IMR-90 (cell line): Measurements from ENCODE around the gene PRELID3B. TPM values are rescaled to one million over a fixed set of nuclear protein-coding genes. Genes with fewer than 3 reads are reported as not detected.

ENCODE experiments used
- ATAC-seq: fragments of 200-7000 bp; cut with Tn5 transposase; 2 replicates; pipeline ENCODE4 v1.9.1; 2020; ENCODE audit warnings: low read depth, mild to moderate bottlenecking, moderate library complexity
- BruUV-seq: library from RNA; stranded (reverse); fragments of 400-500 nt; replicated peaks from 2 replicates; lab custom pipeline; 2021; lab: Mats Ljungman, UMichigan
- CTCF ChIA-PET: fragments of 300-600 bp; formaldehyde crosslinking; extraction: SDS; loops from one replicate; lab custom pipeline; 2021; ENCODE audit warnings: antibody characterized with exemption; lab: Yijun Ruan, JAX
- POLR2A ChIA-PET: fragments of 300-600 bp; sonication (Branson Sonifier 250); formaldehyde crosslinking; loops from one replicate; lab custom pipeline; 2022; ENCODE audit warnings: antibody characterized with exemption; ENCODE audit not compliant: unreplicated experiment; lab: Charles Lee
- DNase-seq: peaks from one replicate; pipeline ENCODE4 v3.0.0; 2013
- H2AFZ ChIP-seq: replicated peaks from 2 replicates; pipeline ENCODE3; 2013; ENCODE audit warnings: low read length, mild to moderate bottlenecking; ENCODE audit not compliant: poor library complexity
- H2AK5ac ChIP-seq: 2 replicates; pipeline ENCODE4 v1.6.1; 2013; ENCODE audit warnings: low read depth, low read length, inconsistent platforms
- H2AK9ac ChIP-seq: replicated peaks from 2 replicates; pipeline ENCODE3; 2013; ENCODE audit warnings: mild to moderate bottlenecking, low read depth, low read length, moderate library complexity; ENCODE audit not compliant: poor library complexity
- H2BK120ac ChIP-seq: 2 replicates; pipeline ENCODE4 v1.6.1; 2013; ENCODE audit warnings: low read depth, low read length, inconsistent platforms
- H2BK15ac ChIP-seq: 3 replicates; pipeline ENCODE4 v1.6.1; 2013; ENCODE audit warnings: low read depth, low read length, inconsistent platforms
- H2BK20ac ChIP-seq: 2 replicates; pipeline ENCODE4 v1.6.1; 2013; ENCODE audit warnings: low read depth, mild to moderate bottlenecking, inconsistent platforms, low read length, moderate library complexity
- H2BK5ac ChIP-seq: 2 replicates; pipeline ENCODE4 v1.6.1; 2013; ENCODE audit warnings: mild to moderate bottlenecking, low read depth, low read length, inconsistent platforms; ENCODE audit not compliant: poor library complexity, severe bottlenecking
- H3K14ac ChIP-seq: replicated peaks from 2 replicates; pipeline ENCODE4 v1.6.1; 2013; ENCODE audit warnings: low read depth, low read length, inconsistent platforms
- H3K18ac ChIP-seq: 2 replicates; pipeline ENCODE4 v1.6.1; 2013; ENCODE audit warnings: low read depth, low read length, control low read depth
- H3K23ac ChIP-seq: 2 replicates; pipeline ENCODE4 v1.6.1; 2013; ENCODE audit warnings: low read depth, low read length, inconsistent platforms
- H3K27ac ChIP-seq: 2 replicates; pipeline ENCODE4 v1.5.1; 2013; ENCODE audit warnings: mild to moderate bottlenecking, control low read depth, low read length; ENCODE audit not compliant: insufficient read depth
- H3K27me3 ChIP-seq: 2 replicates; pipeline ENCODE4 v1.6.1; 2013; ENCODE audit warnings: low read length; ENCODE audit not compliant: control insufficient read depth, insufficient read depth
- H3K36me3 ChIP-seq: 2 replicates; pipeline ENCODE4 v1.6.1; 2013; ENCODE audit warnings: low read length, mixed read lengths; ENCODE audit not compliant: control insufficient read depth, insufficient read depth
- H3K4ac ChIP-seq: 2 replicates; pipeline ENCODE4 v1.6.1; 2013; ENCODE audit warnings: low read depth, low read length, inconsistent platforms
- H3K4me1 ChIP-seq: 2 replicates; pipeline ENCODE4 v1.6.1; 2013; ENCODE audit warnings: low read length, mixed read lengths; ENCODE audit not compliant: control insufficient read depth, insufficient read depth
- H3K4me2 ChIP-seq: 2 replicates; pipeline ENCODE4 v1.6.1; 2013; ENCODE audit warnings: low read depth, mild to moderate bottlenecking, control low read depth, low read length, moderate library complexity
- H3K4me3 ChIP-seq: 2 replicates; pipeline ENCODE4 v1.5.1; 2013; ENCODE audit warnings: low read depth, mild to moderate bottlenecking, control low read depth, low read length, moderate library complexity; ENCODE audit not compliant: insufficient read depth
- H3K56ac ChIP-seq: 2 replicates; pipeline ENCODE4 v1.6.1; 2013; ENCODE audit warnings: low read length, inconsistent platforms; ENCODE audit not compliant: insufficient read depth; ENCODE audit errors: extremely low read depth
- H3K79me1 ChIP-seq, 2 experiments: 2 replicates each; pipeline ENCODE4 v1.6.1; 2013; ENCODE audit warnings: low read length in 2 of 2, inconsistent platforms in 1 of 2, low read depth in 1 of 2
- H3K9ac ChIP-seq: 2 replicates; pipeline ENCODE4 v1.6.1; 2013; ENCODE audit warnings: low read depth, low read length, control low read depth
- H3K9me1 ChIP-seq: 2 replicates; pipeline ENCODE4 v1.6.1; 2013; ENCODE audit warnings: low read length, inconsistent platforms; ENCODE audit not compliant: insufficient read depth
- H3K9me3 ChIP-seq: 2 replicates; pipeline ENCODE4 v1.6.1; 2013; ENCODE audit warnings: low read length; ENCODE audit not compliant: control insufficient read depth, insufficient read depth
- H4K20me1 ChIP-seq: 2 replicates; pipeline ENCODE4 v1.6.1; 2013; ENCODE audit warnings: low read length, inconsistent platforms; ENCODE audit not compliant: insufficient read depth
- H4K5ac ChIP-seq: 2 replicates; pipeline ENCODE4 v1.6.1; 2013; ENCODE audit warnings: mild to moderate bottlenecking, low read depth, low read length, control low read depth
- H4K8ac ChIP-seq, 2 experiments: 2 replicates each; pipeline ENCODE4 v1.6.1; 2013; ENCODE audit warnings: low read depth in 2 of 2, low read length in 2 of 2, control low read depth in 1 of 2, inconsistent platforms in 1 of 2
- H4K91ac ChIP-seq: 2 replicates; pipeline ENCODE4 v1.6.1; 2013; ENCODE audit warnings: low read depth, low read length, inconsistent platforms; ENCODE audit not compliant: insufficient read depth
- BHLHE40 ChIP-seq: fragments of 150-350 bp; IDR thresholded peaks from 2 replicates; pipeline ENCODE4 v1.6.1; 2016; ENCODE audit warnings: mild to moderate bottlenecking, low read depth, low read length
- MAFK ChIP-seq: IDR thresholded peaks from 2 replicates; pipeline ENCODE4 v1.6.1; 2012; ENCODE audit warnings: low read depth, low read length, improper control_type of control experiment
- MXI1 ChIP-seq: IDR thresholded peaks from 2 replicates; pipeline ENCODE4 v1.6.1; 2012; ENCODE audit warnings: low read depth, mild to moderate bottlenecking, low read length, moderate library complexity, borderline replicate concordance
- WGBS, 2 experiments: methylation state at CpG; one replicate each; pipeline versions ENCODE4 v1.1.5 to v1.1.7; 2013; ENCODE audit warnings: missing lambda C conversion rate in 2 of 2; ENCODE audit not compliant: insufficient read length in 1 of 2; ENCODE audit errors: extremely low coverage in 2 of 2; 5-methylcytosine and 5-hydroxymethylcytosine counted together
- dilution Hi-C: fragments of 300-500 bp; cut with HindIII; formaldehyde crosslinking; loops from one replicate; pipeline ENCODE4 v1.14.3; 2018; ENCODE audit warnings: low sequenced_read_pairs; ENCODE audit not compliant: unreplicated experiment
- in situ Hi-C: fragments of 300-500 bp; cut with MboI; formaldehyde crosslinking; loops from 3 replicates; pipeline ENCODE4 v1.14.3; 2019; ENCODE audit warnings: low sequenced_read_pairs, inconsistent platforms, mixed read lengths
- intact Hi-C: fragments of 100-400 bp; cut with micrococcal nuclease; formaldehyde crosslinking; loops from 2 replicates; pipeline ENCODE4 v1.10.0; 2022
- polyA plus RNA-seq, 3 experiments: library from polyadenylated mRNA; depleted of rRNA; stranded (reverse); fragments of >200 nt; gene quantifications; 2 replicates each; pipeline ENCODE4 v1.2.3, GENCODE V29; 2012; ENCODE audit warnings: low replicate concordance in 1 of 3
- total RNA-seq: library from RNA; depleted of rRNA; stranded (reverse); fragments of >200 nt; gene quantifications from 2 replicates; pipeline ENCODE4 v1.2.3, GENCODE V29; 2012
- TF ChIP-seq, protein P1 (sequence below): conservative IDR thresholded peaks from 2 replicates; pipeline ENCODE4 v1.5.1; 2012; ENCODE audit warnings: mild to moderate bottlenecking, low read depth, low read length, improper control_type of control experiment

Gene PRELID3B
- total and polyA plus RNA-seq, 2 of the 4 experiments (the other 2 are of a cell fraction): 24.8 to 41.9 TPM

- dilution Hi-C loops (no loop called here), intact Hi-C loops (no loop called here), in situ Hi-C loops (no loop called here)
- Histone ChIP-seq H4K91ac (peak overlapping the region; percentile 23), H2AK9ac (peak overlapping the region; percentile 85), H3K36me3 (peaks cover 5% of the 10 kb centered on the region), H2BK15ac (no peak overlapping the region), H3K14ac (peak overlapping the region; percentile 34; the same call in 1 of the 2 replicates), H3K27ac (no peak overlapping the region), H3K4me2 (peak overlapping the region; percentile 89; the same call in 1 of the 2 replicates), H3K27me3 (no peaks in the 10 kb centered on the region), H2AK5ac (no peak overlapping the region), H3K4me1 (peaks cover 14% of the 10 kb centered on the region), H2BK20ac (no peak overlapping the region), H3K9me1 (peaks cover 15% of the 10 kb centered on the region; the same call in 1 of the 2 replicates), H4K5ac (no peak overlapping the region; the same call in 1 of the 2 replicates), H2BK5ac (no peak overlapping the region), H3K23ac (peak overlapping the region; percentile 29), H3K79me1 (peaks cover 10 to 35% of the 10 kb centered on the region in 2 experiments; a peak in 3 of 4 replicates), H3K18ac (no peak overlapping the region), H3K9me3 (no peaks in the 10 kb centered on the region), H4K8ac (no peak overlapping the region), H3K4me3 (no peak overlapping the region), H3K9ac (no peak overlapping the region), H3K4ac (peak overlapping the region; percentile 36), H3K56ac (peak overlapping the region; percentile 1; the same call in 1 of the 2 replicates), H4K20me1 (no peaks in the 10 kb centered on the region; the same call in 1 of the 2 replicates), H2BK120ac (no peak overlapping the region), H2AFZ (peak overlapping the region; percentile 94)
- no peak for ATAC-seq
- TF ChIP-seq MXI1: no peak
- TF ChIP-seq MAFK: no peak
- TF ChIP-seq, protein P1, sequence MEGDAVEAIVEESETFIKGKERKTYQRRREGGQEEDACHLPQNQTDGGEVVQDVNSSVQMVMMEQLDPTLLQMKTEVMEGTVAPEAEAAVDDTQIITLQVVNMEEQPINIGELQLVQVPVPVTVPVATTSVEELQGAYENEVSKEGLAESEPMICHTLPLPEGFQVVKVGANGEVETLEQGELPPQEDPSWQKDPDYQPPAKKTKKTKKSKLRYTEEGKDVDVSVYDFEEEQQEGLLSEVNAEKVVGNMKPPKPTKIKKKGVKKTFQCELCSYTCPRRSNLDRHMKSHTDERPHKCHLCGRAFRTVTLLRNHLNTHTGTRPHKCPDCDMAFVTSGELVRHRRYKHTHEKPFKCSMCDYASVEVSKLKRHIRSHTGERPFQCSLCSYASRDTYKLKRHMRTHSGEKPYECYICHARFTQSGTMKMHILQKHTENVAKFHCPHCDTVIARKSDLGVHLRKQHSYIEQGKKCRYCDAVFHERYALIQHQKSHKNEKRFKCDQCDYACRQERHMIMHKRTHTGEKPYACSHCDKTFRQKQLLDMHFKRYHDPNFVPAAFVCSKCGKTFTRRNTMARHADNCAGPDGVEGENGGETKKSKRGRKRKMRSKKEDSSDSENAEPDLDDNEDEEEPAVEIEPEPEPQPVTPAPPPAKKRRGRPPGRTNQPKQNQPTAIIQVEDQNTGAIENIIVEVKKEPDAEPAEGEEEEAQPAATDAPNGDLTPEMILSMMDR: no peak
- no peak for TF ChIP-seq BHLHE40
- ChIA-PET CTCF (no interaction called here), POLR2A (no interaction called here)
- BruUV-seq: no TSS peak
- DNase-seq: no peak
- 67% methylated on average over 1 of the region's 3 CpGs; no CpG with 5 or more reads in 1 of the 2 experiments for WGBS, 2 experiments
Measured at GRCh38 chr20:59005523-59006166, 36.9 kb downstream of the PRELID3B start.
